ENCODE results near the gene SORCS3. TPM values are rescaled to one million over a fixed set of nuclear protein-coding genes. Genes with fewer than 3 reads are reported as not detected.

The SORCS3 gene
- total and polyA plus RNA-seq, 4 donors: 0.14 TPM; not detected in 3

- WGBS, 2 donors: 40 to 69% methylated on average over 1 of the region's 1 CpG
- ATAC-seq (ENCODE audit: insufficient read depth, low FRiP score): no peak
- no peak for TF ChIP-seq CTCF (IDR thresholded peaks at IDR 0.05; ENCODE audit: control extremely low read depth, extremely low read depth)
These were observed 518.2 kb downstream of the SORCS3 start for GRCh38 chr10:105159268-105159667.

DNA sequence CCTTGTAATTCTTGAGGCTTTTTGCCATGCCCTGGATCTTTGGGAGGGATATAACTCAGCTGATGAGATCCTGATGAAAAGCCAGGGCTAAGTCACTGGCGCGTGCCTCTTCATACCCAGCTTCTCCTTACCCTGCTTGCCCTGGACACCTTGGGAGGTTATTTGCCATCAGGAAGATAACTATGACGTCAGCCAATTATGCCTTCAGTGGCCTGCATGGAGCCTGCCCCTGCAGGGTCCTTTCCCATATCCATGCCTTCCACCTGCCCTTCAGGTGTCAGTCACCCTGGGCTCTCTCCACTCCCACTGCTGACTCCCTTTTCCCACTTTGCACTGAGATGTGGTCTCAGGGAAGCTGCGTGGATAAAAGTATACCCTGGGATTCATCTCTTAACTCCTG is 520.1 kb downstream of the SORCS3 start:
- H3K9me3 ChIP-seq (ENCODE audit: control insufficient read depth in 4 of 4, insufficient read depth in 3 of 4, low read length in 3 of 4): peaks cover 0 to 3% (median 0%) of the 10 kb centered on the region in 4 donors
- ATAC-seq (ENCODE audit: insufficient read depth, low FRiP score): no peak
- peaks cover 0 to 3% (median 0%) of the 10 kb centered on the region in 5 donors for H3K4me1 ChIP-seq (ENCODE audit: control insufficient read depth in 5 of 5, insufficient read depth in 5 of 5, low read length in 5 of 5)
- H3K27ac ChIP-seq (ENCODE audit: low read depth in 1 of 2, low read length in 1 of 2): no peak overlapping the region
- TF ChIP-seq CTCF (IDR thresholded peaks at IDR 0.05; ENCODE audit: control extremely low read depth, extremely low read depth): no peak
- no peak for DNase-seq
- H3K27me3 ChIP-seq (ENCODE audit: control insufficient read depth in 3 of 3, insufficient read depth in 3 of 3, low read length in 2 of 3): no peaks in the 10 kb centered on the region
- WGBS, 2 donors: 85% methylated on average over 4 of the region's 4 CpGs
- H3K36me3 ChIP-seq (ENCODE audit: control insufficient read depth in 4 of 4, insufficient read depth in 4 of 4, low read length in 4 of 4): no peaks in the 10 kb centered on the region
- no peak overlapping the region for H3K9ac ChIP-seq (ENCODE audit: insufficient read depth in 1 of 2, low read length in 2 of 2)
- H3K4me3 ChIP-seq: no peak overlapping the region

More at GRCh38 chr10:105159268-105159667, 518.2 kb downstream of the SORCS3 start:
- Histone ChIP-seq H3K9ac (ENCODE audit: insufficient read depth in 1 of 2, low read length in 2 of 2) (no peak overlapping the region), H3K4me3 (no peak overlapping the region), H3K36me3 (ENCODE audit: control insufficient read depth in 4 of 4, insufficient read depth in 4 of 4, low read length in 4 of 4) (no peaks in the 10 kb centered on the region), H3K9me3 (ENCODE audit: control insufficient read depth in 4 of 4, insufficient read depth in 3 of 4, low read length in 3 of 4) (peaks cover 0 to 3% (median 0%) of the 10 kb centered on the region in 4 donors), H3K27me3 (ENCODE audit: control insufficient read depth in 3 of 3, insufficient read depth in 3 of 3, low read length in 2 of 3) (no peaks in the 10 kb centered on the region), H3K4me1 (ENCODE audit: control insufficient read depth in 5 of 5, insufficient read depth in 5 of 5, low read length in 5 of 5) (peaks cover 0 to 3% (median 0%) of the 10 kb centered on the region in 5 donors), H3K27ac (ENCODE audit: low read depth in 1 of 2, low read length in 1 of 2) (no peak overlapping the region)
- DNase-seq: no peak

- no peak overlapping the region for H3K9ac ChIP-seq (ENCODE audit: insufficient read depth in 1 of 2, low read length in 2 of 2)
- no peaks in the 10 kb centered on the region for H3K36me3 ChIP-seq (ENCODE audit: control insufficient read depth in 4 of 4, insufficient read depth in 4 of 4, low read length in 4 of 4)
- WGBS, 2 donors: 25 to 26% methylated on average over 4 of the region's 4 CpGs
- ATAC-seq (ENCODE audit: insufficient read depth, low FRiP score) (no peak), DNase-seq (no peak)
- peaks cover 0 to 3% (median 0%) of the 10 kb centered on the region in 5 donors for H3K4me1 ChIP-seq (ENCODE audit: control insufficient read depth in 5 of 5, insufficient read depth in 5 of 5, low read length in 5 of 5)
- H3K27me3 ChIP-seq (ENCODE audit: control insufficient read depth in 3 of 3, insufficient read depth in 3 of 3, low read length in 2 of 3): no peaks in the 10 kb centered on the region
- no peak overlapping the region for H3K4me3 ChIP-seq
- H3K27ac ChIP-seq (ENCODE audit: low read depth in 1 of 2, low read length in 1 of 2): no peak overlapping the region
- TF ChIP-seq CTCF (IDR thresholded peaks at IDR 0.05; ENCODE audit: control extremely low read depth, extremely low read depth): no peak
- H3K9me3 ChIP-seq (ENCODE audit: control insufficient read depth in 4 of 4, insufficient read depth in 3 of 4, low read length in 3 of 4): peaks cover 0 to 3% (median 0%) of the 10 kb centered on the region in 4 donors
These were observed 520.7 kb downstream of the SORCS3 start for GRCh38 chr10:105161767-105162166.

GRCh38 chr10:105170521-105170920 is 529.4 kb downstream of the SORCS3 start:
- H3K27me3 ChIP-seq (ENCODE audit: control insufficient read depth in 3 of 3, insufficient read depth in 3 of 3, low read length in 2 of 3): no peaks in the 10 kb centered on the region

More at GRCh38 chr10:105170521-105170920, 529.4 kb downstream of the SORCS3 start:
- ATAC-seq (ENCODE audit: insufficient read depth, low FRiP score): no peak
- no peaks in the 10 kb centered on the region for H3K36me3 ChIP-seq (ENCODE audit: control insufficient read depth in 4 of 4, insufficient read depth in 4 of 4, low read length in 4 of 4)
- H3K9me3 ChIP-seq (ENCODE audit: control insufficient read depth in 4 of 4, insufficient read depth in 3 of 4, low read length in 3 of 4): peaks cover 0 to 5% (median 0%) of the 10 kb centered on the region in 4 donors
- H3K9ac ChIP-seq (ENCODE audit: insufficient read depth in 1 of 2, low read length in 2 of 2): no peak overlapping the region
- H3K27ac ChIP-seq (ENCODE audit: low read depth in 1 of 2, low read length in 1 of 2): no peak overlapping the region
- TF ChIP-seq CTCF (IDR thresholded peaks at IDR 0.05; ENCODE audit: control extremely low read depth, extremely low read depth): no peak
- WGBS, 2 donors: 42 to 65% methylated on average over 1 of the region's 1 CpG
- H3K4me1 ChIP-seq (ENCODE audit: control insufficient read depth in 5 of 5, insufficient read depth in 5 of 5, low read length in 5 of 5): peaks cover 0 to 11% (median 0%) of the 10 kb centered on the region in 5 donors
- peak in 2 of 3 donors; percentile 50 to 59 for DNase-seq
- no peak overlapping the region for H3K4me3 ChIP-seq

All from lung (tissue), 12 donors.